ENCODE measurements around the gene FEM1C. TPM values are rescaled to one million over a fixed set of nuclear protein-coding genes. Genes with fewer than 3 reads are reported as not detected.
"Not testable (repeated sequence)": the region's sequence is repeated elsewhere in the genome, so short reads cannot be mapped to it uniquely, and the experiment has no call there.

The FEM1C gene
- total RNA-seq, 1 experiment from 2014 or later: 10.3 TPM

- no peaks in the 10 kb centered on the region for H3K36me3 Mint-ChIP-seq (ENCODE audit: insufficient read depth, unreplicated experiment)
- H3K9me3 Mint-ChIP-seq (ENCODE audit: unreplicated experiment): no peaks in the 10 kb centered on the region
- H3K27me3 Mint-ChIP-seq (ENCODE audit: insufficient read depth, unreplicated experiment): no peaks in the 10 kb centered on the region
- TF ChIP-seq CTCF (IDR thresholded peaks at IDR 0.05; ENCODE audit: unreplicated experiment): no peak
- ChIA-PET CTCF (no interaction called here), POLR2A (no interaction called here)
- H3K27ac Mint-ChIP-seq (ENCODE audit: low read depth, unreplicated experiment): no peak overlapping the region
- no TSS peak for BruUV-seq (replicated peaks)
- no peak overlapping the region for H3K4me3 Mint-ChIP-seq (ENCODE audit: unreplicated experiment)
- no peaks in the 10 kb centered on the region for H3K4me1 Mint-ChIP-seq (ENCODE audit: insufficient read depth, unreplicated experiment)
- intact Hi-C loops (cut with micrococcal nuclease): no loop called here
- no peak for DNase-seq (ENCODE audit: unreplicated experiment)
Observed at GRCh38 chr5:115486728-115487127, 57.8 kb downstream of the FEM1C start.

DNA sequence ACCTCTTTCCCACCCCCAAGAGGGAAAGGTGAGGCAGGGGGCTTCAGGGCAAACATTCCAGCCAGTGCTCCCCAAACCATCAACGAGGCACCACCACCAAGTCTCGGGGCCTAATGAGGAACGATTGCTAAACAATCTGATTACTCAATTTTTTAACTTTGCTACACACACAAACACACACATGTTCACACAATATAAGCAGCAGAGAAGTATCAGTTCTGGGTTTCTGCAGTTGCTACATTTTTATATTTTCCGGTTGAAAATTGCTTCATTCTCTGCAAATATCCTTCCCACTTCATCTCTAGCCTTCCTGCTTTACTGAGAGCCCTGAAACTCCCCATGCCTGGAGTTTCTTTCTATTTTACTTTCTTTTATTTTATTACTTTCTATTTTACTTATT is 60.2 kb downstream of the FEM1C start:
- POLR2A ChIA-PET: no interaction called here
- no TSS peak for BruUV-seq (replicated peaks)
- intact Hi-C loops (cut with micrococcal nuclease): no loop called here
- Mint-ChIP-seq H3K27me3 (ENCODE audit: insufficient read depth, unreplicated experiment) (no peaks in the 10 kb centered on the region), H3K4me3 (ENCODE audit: unreplicated experiment) (no peak overlapping the region), H3K36me3 (ENCODE audit: insufficient read depth, unreplicated experiment) (no peaks in the 10 kb centered on the region), H3K27ac (ENCODE audit: low read depth, unreplicated experiment) (no peak overlapping the region), H3K9me3 (ENCODE audit: unreplicated experiment) (no peaks in the 10 kb centered on the region), H3K4me1 (ENCODE audit: insufficient read depth, unreplicated experiment) (no peaks in the 10 kb centered on the region)
- DNase-seq (ENCODE audit: unreplicated experiment): no peak
- TF ChIP-seq CTCF (IDR thresholded peaks at IDR 0.05; ENCODE audit: unreplicated experiment): no peak
- CTCF ChIA-PET: no interaction called here

GRCh38 chr5:115480900-115481299 is 63.7 kb downstream of the FEM1C start:
- no peak overlapping the region for H3K27ac Mint-ChIP-seq (ENCODE audit: low read depth, unreplicated experiment)
- POLR2A ChIA-PET: interaction anchor here (0.8 to 1.7 kb wide), 2 partner anchors 9 to 11 kb away, joined by 3 to 4 read pairs; no protein-coding TSS in a partner anchor
- BruUV-seq (replicated peaks): no TSS peak
- no peaks in the 10 kb centered on the region for H3K9me3 Mint-ChIP-seq (ENCODE audit: unreplicated experiment)
- no peaks in the 10 kb centered on the region for H3K36me3 Mint-ChIP-seq (ENCODE audit: insufficient read depth, unreplicated experiment)
- H3K27me3 Mint-ChIP-seq (ENCODE audit: insufficient read depth, unreplicated experiment): no peaks in the 10 kb centered on the region
- H3K4me3 Mint-ChIP-seq (ENCODE audit: unreplicated experiment): no peak overlapping the region
- H3K4me1 Mint-ChIP-seq (ENCODE audit: insufficient read depth, unreplicated experiment): no peaks in the 10 kb centered on the region
- TF ChIP-seq CTCF (IDR thresholded peaks at IDR 0.05; ENCODE audit: unreplicated experiment): no peak
- CTCF ChIA-PET: interaction anchor here (1.2 kb wide), 1 partner anchor 14 kb away, joined by 3 read pairs; no protein-coding TSS in a partner anchor
- intact Hi-C loops (cut with micrococcal nuclease): no loop called here
- DNase-seq (ENCODE audit: unreplicated experiment): no peak

- H3K9me3 Mint-ChIP-seq (ENCODE audit: unreplicated experiment): no peaks in the 10 kb centered on the region
- intact Hi-C loops (cut with micrococcal nuclease): no loop called here
- DNase-seq (ENCODE audit: unreplicated experiment): no peak
- no peaks in the 10 kb centered on the region for H3K36me3 Mint-ChIP-seq (ENCODE audit: insufficient read depth, unreplicated experiment)
- BruUV-seq (replicated peaks): no TSS peak
- no peak overlapping the region for H3K27ac Mint-ChIP-seq (ENCODE audit: low read depth, unreplicated experiment)
- H3K4me1 Mint-ChIP-seq (ENCODE audit: insufficient read depth, unreplicated experiment): no peaks in the 10 kb centered on the region
- TF ChIP-seq CTCF (IDR thresholded peaks at IDR 0.05; ENCODE audit: unreplicated experiment): no peak
- ChIA-PET CTCF (no interaction called here), POLR2A (interaction anchor here (0.8 to 1.7 kb wide), 2 partner anchors 8 to 12 kb away, joined by 3 to 4 read pairs; no protein-coding TSS in a partner anchor)
- no peak overlapping the region for H3K4me3 Mint-ChIP-seq (ENCODE audit: unreplicated experiment)
- H3K27me3 Mint-ChIP-seq (ENCODE audit: insufficient read depth, unreplicated experiment): no peaks in the 10 kb centered on the region
Observed at GRCh38 chr5:115480271-115480670, 64.3 kb downstream of the FEM1C start.

DNA sequence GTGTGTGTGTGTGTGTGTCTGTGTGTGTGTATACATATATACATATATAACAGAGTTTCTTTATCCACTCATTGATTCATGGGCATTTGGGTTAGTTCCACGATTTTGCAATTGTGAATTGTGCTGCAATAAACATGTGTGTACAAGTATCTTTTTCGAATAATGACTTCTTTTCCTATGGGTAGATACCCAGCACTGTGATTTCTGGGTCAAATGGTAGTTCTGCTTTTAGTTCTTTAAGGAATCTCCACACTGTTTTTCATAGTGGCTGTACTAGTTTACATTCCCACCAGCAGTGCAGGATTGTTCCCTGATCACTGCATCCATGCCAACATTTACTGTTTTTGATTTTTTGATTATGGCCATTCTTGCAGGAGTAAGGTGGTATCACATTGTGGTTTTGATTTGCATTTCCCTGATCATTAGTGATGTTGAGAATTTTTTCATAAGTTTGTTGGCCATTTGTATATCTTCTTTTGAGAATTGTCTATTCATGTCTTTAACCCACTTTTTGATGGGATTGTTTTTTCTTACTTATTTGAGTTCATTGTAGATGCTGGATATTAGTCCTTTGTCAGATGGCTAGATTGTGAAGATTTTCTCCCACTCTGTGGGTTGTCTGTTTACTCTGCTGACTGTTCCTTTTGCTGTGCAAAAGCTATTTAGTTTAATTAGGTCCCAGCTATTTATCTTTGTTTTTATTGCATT is 65.3 kb downstream of the FEM1C start:
- not testable (repeated sequence) for BruUV-seq (replicated peaks); DNase-seq (ENCODE audit: unreplicated experiment)

More for the DNA sequence above, 65.3 kb downstream of the FEM1C start:
- CTCF ChIA-PET; intact Hi-C loops (cut with micrococcal nuclease); H3K4me3 Mint-ChIP-seq (ENCODE audit: unreplicated experiment); H3K4me1 Mint-ChIP-seq (ENCODE audit: insufficient read depth, unreplicated experiment); H3K9me3 Mint-ChIP-seq (ENCODE audit: unreplicated experiment); H3K27ac Mint-ChIP-seq (ENCODE audit: low read depth, unreplicated experiment); H3K27me3 Mint-ChIP-seq (ENCODE audit: insufficient read depth, unreplicated experiment); H3K36me3 Mint-ChIP-seq (ENCODE audit: insufficient read depth, unreplicated experiment): not testable (repeated sequence)
- POLR2A ChIA-PET: interaction anchor here (1.7 kb wide), 1 partner anchor 7 kb away, joined by 4 read pairs; no protein-coding TSS in a partner anchor

Data from MCF 10A (cell line).